ENCODE measurements around the gene USP48. TPM values are rescaled to one million over a fixed set of nuclear protein-coding genes. Genes with fewer than 3 reads are reported as not detected.
"Not testable (repeated sequence)": the region's sequence is repeated elsewhere in the genome, so short reads cannot be mapped to it uniquely, and the experiment has no call there.

USP48 gene
- total RNA-seq (2014; rRNA removed; shearing (Covaris generic)), result 51.4 and 60.9 TPM in 2 replicates

GRCh38 chr1:21782868-21783678 is at the start of gene USP48:
USP48 (minus strand) TSS chr1:21783149; CDS start chr1:21782957, 192 bp downstream.
- Histone ChIP-seq H3K4me1 (no peaks in the 10 kb centered on the region), H3K36me3 (no peaks in the 10 kb centered on the region), H3K27me3 (no peaks in the 10 kb centered on the region), H3K27ac (peak within 1 kb of the TSS; percentile 97), H3K9me3 (replicated peaks) (no peaks in the 10 kb centered on the region), H3K4me3 (peak within 1 kb of the TSS; percentile 78)
- DNase-seq, result peak; percentile 98 to 99

DNA sequence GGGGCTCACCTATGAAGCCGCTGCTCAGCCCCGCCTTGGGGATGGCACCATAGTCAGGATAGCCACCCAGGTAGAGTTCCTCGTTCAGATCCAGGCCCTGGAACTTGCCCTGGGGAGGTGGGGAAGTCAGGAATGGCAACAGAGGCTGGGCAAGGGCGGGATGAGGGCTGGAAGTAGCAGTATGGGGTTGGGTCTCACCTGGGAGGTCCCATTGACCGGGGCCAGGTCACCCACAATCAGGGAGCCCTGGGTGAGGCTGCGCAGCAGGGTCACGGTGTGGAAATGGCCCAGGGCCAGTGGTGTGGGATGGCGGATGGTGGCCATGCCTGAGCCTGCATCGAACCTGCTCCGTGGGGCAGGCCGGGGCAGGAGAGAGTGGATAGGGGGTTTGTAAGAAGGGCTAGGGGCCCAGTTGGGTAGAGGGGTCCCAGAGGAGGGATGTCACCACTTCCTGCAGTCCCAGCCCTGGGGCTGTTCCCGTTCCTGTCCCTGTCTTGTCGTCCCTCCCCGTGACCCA is 48.6 kb upstream of the USP48 start:
- H3K4me3 ChIP-seq, result no peak overlapping the region
- H3K36me3 ChIP-seq, result peaks cover 92% of the 10 kb centered on the region
- DNase-seq, result no peak
- no peak overlapping the region for H3K27ac ChIP-seq
- no peaks in the 10 kb centered on the region for H3K27me3 ChIP-seq
- no peaks in the 10 kb centered on the region for H3K4me1 ChIP-seq
- H3K9me3 ChIP-seq (replicated peaks), result 0 out of 2 replicates have a peak, but pooled peaks cover 3% of the 10 kb centered on the region

- Histone ChIP-seq H3K27ac (no peak overlapping the region), H3K4me1 (no peaks in the 10 kb centered on the region), H3K36me3 (peaks cover 92% of the 10 kb centered on the region), H3K27me3 (no peaks in the 10 kb centered on the region), H3K4me3 (no peak overlapping the region), H3K9me3 (replicated peaks) (0 out of 2 replicates have a peak, but pooled peaks cover 3% of the 10 kb centered on the region)
- no peak for DNase-seq
Observed at GRCh38 chr1:21830792-21831453, 48.0 kb upstream of the USP48 start.

GRCh38 chr1:21829294-21829693 is 46.3 kb upstream of the USP48 start:
- DNase-seq, result no peak
- no peaks in the 10 kb centered on the region for H3K27me3 ChIP-seq
- H3K27ac ChIP-seq, result no peak overlapping the region
- no peak overlapping the region for H3K4me3 ChIP-seq
- H3K9me3 ChIP-seq (replicated peaks), result no peaks in the 10 kb centered on the region
- H3K4me1 ChIP-seq, result no peaks in the 10 kb centered on the region
- peaks cover 90% of the 10 kb centered on the region for H3K36me3 ChIP-seq

- DNase-seq, result no peak
- Histone ChIP-seq H3K4me3 (no peak overlapping the region), H3K9me3 (replicated peaks) (no peaks in the 10 kb centered on the region), H3K36me3 (peaks cover 90% of the 10 kb centered on the region), H3K27ac (no peak overlapping the region), H3K27me3 (no peaks in the 10 kb centered on the region), H3K4me1 (no peaks in the 10 kb centered on the region)
Observed at GRCh38 chr1:21828506-21829210, 45.7 kb upstream of the USP48 start.

- H3K9me3 ChIP-seq (replicated peaks), result no peaks in the 10 kb centered on the region
- no peaks in the 10 kb centered on the region for H3K4me1 ChIP-seq
- no peak overlapping the region for H3K4me3 ChIP-seq
- peaks cover 90% of the 10 kb centered on the region for H3K36me3 ChIP-seq
- DNase-seq, result no peak
- no peaks in the 10 kb centered on the region for H3K27me3 ChIP-seq
- H3K27ac ChIP-seq, result no peak overlapping the region
Observed at GRCh38 chr1:21828075-21828474, 45.1 kb upstream of the USP48 start.

- no peak for DNase-seq
- Histone ChIP-seq H3K27ac (no peak overlapping the region), H3K36me3 (peaks cover 91% of the 10 kb centered on the region), H3K4me1 (no peaks in the 10 kb centered on the region), H3K4me3 (no peak overlapping the region), H3K27me3 (no peaks in the 10 kb centered on the region), H3K9me3 (replicated peaks) (no peaks in the 10 kb centered on the region)
Observed at GRCh38 chr1:21827141-21827679, 44.3 kb upstream of the USP48 start.

GRCh38 chr1:21826694-21827093 is 43.7 kb upstream of the USP48 start:
- peaks cover 92% of the 10 kb centered on the region for H3K36me3 ChIP-seq
- not testable (repeated sequence) for H3K27me3 ChIP-seq; H3K9me3 ChIP-seq (replicated peaks); H3K4me1 ChIP-seq; DNase-seq; H3K4me3 ChIP-seq; H3K27ac ChIP-seq

DNA sequence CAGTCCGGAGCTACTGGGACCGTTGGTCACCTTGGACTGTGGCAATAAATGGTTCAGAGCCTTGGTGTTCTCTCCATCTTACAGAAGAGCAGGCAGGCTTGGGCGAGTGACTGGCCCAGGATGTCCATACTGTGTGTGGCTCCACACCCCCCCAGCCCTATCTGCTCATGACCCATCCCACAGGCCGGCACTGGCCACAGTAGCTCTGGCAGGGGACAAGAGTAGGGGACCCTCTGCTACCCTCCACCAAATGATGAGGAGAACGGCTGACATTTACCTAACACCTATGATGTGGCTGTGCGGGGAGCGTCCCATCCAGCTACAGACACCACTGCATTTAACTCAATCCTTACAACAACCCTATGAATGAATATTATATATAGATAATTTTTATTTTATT is 42.4 kb upstream of the USP48 start:
- H3K36me3 ChIP-seq, result peaks cover 94% of the 10 kb centered on the region
- 0 out of 2 replicates have a peak, but pooled peaks cover 2% of the 10 kb centered on the region for H3K9me3 ChIP-seq (replicated peaks)
- DNase-seq, result no peak

DNA sequence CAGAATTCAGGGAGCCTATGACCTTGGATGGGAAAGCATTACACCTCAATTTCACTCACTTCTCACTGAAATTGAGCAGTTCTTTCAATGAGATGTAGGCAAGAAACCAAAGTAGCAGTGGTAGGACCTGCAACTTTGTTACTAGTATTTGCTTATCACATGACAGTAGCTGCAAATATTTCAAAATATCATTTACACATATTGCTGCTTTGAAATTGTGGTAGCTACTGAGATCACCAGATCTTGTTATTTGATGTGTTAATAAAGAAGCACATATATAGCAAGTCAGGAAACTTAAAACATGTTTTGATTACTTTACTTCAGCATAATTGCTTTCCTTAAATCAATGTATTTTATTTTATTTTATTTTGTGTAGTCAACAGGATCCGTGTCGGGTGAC is 42.0 kb upstream of the USP48 start:
- H3K36me3 ChIP-seq, result peaks cover 89% of the 10 kb centered on the region

More for the DNA sequence above, 42.4 kb upstream of the USP48 start:
- Histone ChIP-seq H3K4me1 (no peaks in the 10 kb centered on the region), H3K27me3 (no peaks in the 10 kb centered on the region), H3K4me3 (no peak overlapping the region), H3K27ac (no peak overlapping the region)

GRCh38 chr1:21823980-21824702 is 41.2 kb upstream of the USP48 start:
- no peak overlapping the region for H3K27ac ChIP-seq
- no peak overlapping the region for H3K4me3 ChIP-seq
- no peaks in the 10 kb centered on the region for H3K27me3 ChIP-seq
- no peak for DNase-seq
- 0 out of 2 replicates have a peak, but pooled peaks cover 2% of the 10 kb centered on the region for H3K9me3 ChIP-seq (replicated peaks)
- peaks cover 82% of the 10 kb centered on the region for H3K36me3 ChIP-seq
- H3K4me1 ChIP-seq, result no peaks in the 10 kb centered on the region

More for the DNA sequence above, 42.0 kb upstream of the USP48 start:
- no peaks in the 10 kb centered on the region for H3K27me3 ChIP-seq
- no peaks in the 10 kb centered on the region for H3K4me1 ChIP-seq
- no peak for DNase-seq
- H3K9me3 ChIP-seq (replicated peaks), result 0 out of 2 replicates have a peak, but pooled peaks cover 2% of the 10 kb centered on the region
- no peak overlapping the region for H3K4me3 ChIP-seq
- H3K27ac ChIP-seq, result no peak overlapping the region

- no peak for DNase-seq
- 0 out of 2 replicates have a peak, but pooled peaks cover 2% of the 10 kb centered on the region for H3K9me3 ChIP-seq (replicated peaks)
- no peak overlapping the region for H3K27ac ChIP-seq
- no peaks in the 10 kb centered on the region for H3K4me1 ChIP-seq
- H3K36me3 ChIP-seq, result peaks cover 80% of the 10 kb centered on the region
- no peaks in the 10 kb centered on the region for H3K27me3 ChIP-seq
- no peak overlapping the region for H3K4me3 ChIP-seq
Observed at GRCh38 chr1:21823206-21823979, 40.4 kb upstream of the USP48 start.

DNA sequence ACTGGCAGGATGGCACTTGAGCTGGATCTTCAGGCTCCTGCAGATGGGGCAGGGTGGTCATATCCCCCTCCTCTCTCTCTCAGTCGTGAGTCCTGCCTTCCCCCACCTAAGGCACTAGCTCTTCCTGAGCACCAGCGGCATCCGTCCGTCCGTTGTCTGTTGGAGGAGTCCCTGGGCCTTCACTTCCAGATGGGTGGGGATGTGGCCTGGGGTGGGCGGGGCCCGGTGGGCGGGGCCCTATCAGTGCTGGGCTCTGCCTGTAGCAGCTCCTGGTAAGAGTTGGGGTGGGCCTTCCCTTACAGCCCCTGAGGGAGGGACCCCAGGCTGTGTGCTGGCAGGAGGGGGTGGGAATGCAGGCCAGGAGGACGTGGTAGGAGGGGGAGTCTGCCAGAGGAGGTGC is 39.4 kb upstream of the USP48 start:
- no peaks in the 10 kb centered on the region for H3K27me3 ChIP-seq
- H3K36me3 ChIP-seq, result peaks cover 74% of the 10 kb centered on the region
- H3K27ac ChIP-seq, result no peak overlapping the region
- peak in 1 of 2 experiments; percentile 24 for DNase-seq
- H3K4me3 ChIP-seq, result no peak overlapping the region
- H3K4me1 ChIP-seq, result peaks cover 4% of the 10 kb centered on the region; the same call in 1 of the 2 replicates
- 0 out of 2 replicates have a peak, but pooled peaks cover 2% of the 10 kb centered on the region for H3K9me3 ChIP-seq (replicated peaks)

Data from SJCRH30 (cell line).